ENCODE measurements around the gene SATB1. TPM values are rescaled to one million over a fixed set of nuclear protein-coding genes. Genes with fewer than 3 reads are reported as not detected.
A peak's percentile ranks its signal among the peaks of the same experiment; 100 is the strongest.

The SATB1 gene
- total RNA-seq, 1 donor from 2014 or later, result 28.2 TPM

DNA sequence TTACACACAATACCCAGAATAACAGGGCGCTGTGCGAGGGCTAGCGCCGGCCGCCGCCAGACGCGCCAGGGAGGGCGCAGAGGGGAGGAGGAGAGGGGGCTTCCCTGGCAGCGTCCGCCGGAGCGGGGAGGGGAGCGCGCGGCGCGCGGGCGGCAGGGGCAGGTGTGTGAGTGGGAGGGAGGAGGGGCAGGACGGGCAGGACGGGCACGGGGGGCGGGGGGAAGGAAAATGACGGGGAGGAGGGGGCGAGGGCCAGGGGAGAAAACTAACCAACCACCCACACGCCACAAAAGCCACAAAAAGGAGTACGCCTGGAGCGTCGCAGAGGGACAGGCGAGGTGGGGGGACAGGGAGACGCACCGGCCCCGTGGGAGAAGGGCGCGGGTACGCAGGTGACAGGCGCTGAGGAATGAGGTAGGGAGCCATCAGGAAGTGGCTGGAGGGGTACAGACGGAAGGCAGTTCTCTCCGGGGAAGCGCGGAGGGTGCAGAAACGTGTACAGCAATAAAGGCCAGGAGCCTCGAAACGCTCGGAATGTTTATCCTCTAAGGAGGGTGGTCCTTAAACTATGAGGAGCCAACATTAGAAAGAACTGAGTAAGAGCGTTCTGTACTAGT, 610 bp upstream of the SATB1 start:
- H3K9me3 Mint-ChIP-seq (ENCODE audit: unreplicated experiment), result no peaks in the 10 kb centered on the region
- peaks cover 18% of the 10 kb centered on the region for H3K4me1 Mint-ChIP-seq (ENCODE audit: unreplicated experiment)
- peaks cover 4% of the 10 kb centered on the region for H3K36me3 Mint-ChIP-seq (ENCODE audit: low read depth, unreplicated experiment)
- peaks cover 12% of the 10 kb centered on the region for H3K27me3 Mint-ChIP-seq (ENCODE audit: unreplicated experiment)
- H3K4me3 Mint-ChIP-seq (ENCODE audit: unreplicated experiment), result peak overlapping the region; percentile 99
- DNase-seq (ENCODE audit: low spot score), result peak; percentile 66
- TF ChIP-seq, protein P1, sequence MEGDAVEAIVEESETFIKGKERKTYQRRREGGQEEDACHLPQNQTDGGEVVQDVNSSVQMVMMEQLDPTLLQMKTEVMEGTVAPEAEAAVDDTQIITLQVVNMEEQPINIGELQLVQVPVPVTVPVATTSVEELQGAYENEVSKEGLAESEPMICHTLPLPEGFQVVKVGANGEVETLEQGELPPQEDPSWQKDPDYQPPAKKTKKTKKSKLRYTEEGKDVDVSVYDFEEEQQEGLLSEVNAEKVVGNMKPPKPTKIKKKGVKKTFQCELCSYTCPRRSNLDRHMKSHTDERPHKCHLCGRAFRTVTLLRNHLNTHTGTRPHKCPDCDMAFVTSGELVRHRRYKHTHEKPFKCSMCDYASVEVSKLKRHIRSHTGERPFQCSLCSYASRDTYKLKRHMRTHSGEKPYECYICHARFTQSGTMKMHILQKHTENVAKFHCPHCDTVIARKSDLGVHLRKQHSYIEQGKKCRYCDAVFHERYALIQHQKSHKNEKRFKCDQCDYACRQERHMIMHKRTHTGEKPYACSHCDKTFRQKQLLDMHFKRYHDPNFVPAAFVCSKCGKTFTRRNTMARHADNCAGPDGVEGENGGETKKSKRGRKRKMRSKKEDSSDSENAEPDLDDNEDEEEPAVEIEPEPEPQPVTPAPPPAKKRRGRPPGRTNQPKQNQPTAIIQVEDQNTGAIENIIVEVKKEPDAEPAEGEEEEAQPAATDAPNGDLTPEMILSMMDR (IDR thresholded peaks at IDR 0.05; ENCODE audit: unreplicated experiment), result no peak
- H3K27ac Mint-ChIP-seq (ENCODE audit: unreplicated experiment), result peak overlapping the region; percentile 81

DNA sequence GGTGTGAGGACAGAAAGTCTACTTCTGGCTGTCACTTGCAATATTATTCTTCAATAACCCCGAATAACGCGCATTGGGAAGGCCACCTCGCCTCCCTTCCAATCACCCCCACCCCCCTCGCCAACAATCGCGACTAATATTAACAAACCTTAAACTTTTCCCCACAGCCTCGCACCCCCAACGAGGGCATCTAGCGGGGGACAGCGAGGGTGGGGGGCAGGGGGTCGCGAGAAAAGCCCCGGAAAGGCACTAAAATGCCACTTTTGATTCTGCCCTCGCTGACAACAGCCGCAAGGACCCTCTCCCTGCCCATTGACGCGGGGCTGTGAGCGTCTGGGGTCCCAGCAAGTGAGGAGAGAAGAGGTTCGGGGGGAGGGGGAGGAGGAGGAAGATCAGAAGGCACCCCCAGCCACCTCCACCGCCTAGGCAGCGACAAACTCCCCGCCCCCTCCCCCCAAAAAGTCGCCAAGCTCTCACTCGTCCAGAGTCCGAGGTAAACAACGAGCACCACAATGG, 868 bp downstream of the SATB1 start:
- H3K36me3 Mint-ChIP-seq (ENCODE audit: low read depth, unreplicated experiment), result peaks cover 4% of the 10 kb centered on the region
- no peak for DNase-seq (ENCODE audit: low spot score)

DNA sequence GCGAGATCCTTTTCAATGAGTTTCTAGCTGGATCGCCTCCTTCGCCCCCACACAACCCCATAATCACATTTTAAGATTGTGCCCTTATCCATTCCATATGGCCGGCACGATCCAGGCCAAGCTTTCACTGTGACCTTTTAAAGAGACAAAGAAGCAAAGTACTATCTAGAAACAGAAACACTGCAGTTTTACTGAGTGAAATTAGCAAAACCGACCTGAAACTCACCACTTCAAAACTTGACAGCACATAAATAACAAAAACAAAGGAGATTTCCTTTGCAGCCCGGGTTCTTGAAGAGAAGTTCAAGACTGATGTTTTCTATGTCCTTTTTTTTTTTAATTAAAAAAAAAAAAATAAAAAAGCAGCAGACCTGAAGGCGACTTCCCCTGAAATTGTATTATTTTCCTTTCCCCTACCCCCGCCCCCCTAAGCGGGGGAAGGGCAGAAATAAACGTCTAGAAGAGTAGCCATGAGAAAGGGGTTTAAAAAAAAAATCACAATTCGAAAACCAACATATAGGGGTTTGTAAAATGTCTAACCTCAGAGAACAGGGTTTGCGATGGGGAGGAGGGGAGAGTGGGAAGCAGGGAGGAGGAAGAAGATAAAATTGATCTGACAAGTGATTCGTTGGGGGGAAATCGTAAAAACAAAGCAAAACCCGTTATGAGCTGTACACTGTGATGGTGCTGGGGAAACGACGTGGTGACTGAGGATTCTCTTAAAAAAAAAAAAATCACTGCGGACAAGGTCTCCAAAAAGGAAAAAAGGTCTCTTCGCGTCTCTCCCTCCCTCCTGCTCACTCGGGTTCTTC, 1.5 kb downstream of the SATB1 start:
- TF ChIP-seq, protein P1 (IDR thresholded peaks at IDR 0.05; ENCODE audit: unreplicated experiment), result no peak
- H3K4me1 Mint-ChIP-seq (ENCODE audit: unreplicated experiment), result peaks cover 18% of the 10 kb centered on the region
- H3K27me3 Mint-ChIP-seq (ENCODE audit: unreplicated experiment), result peaks cover 12% of the 10 kb centered on the region
- H3K9me3 Mint-ChIP-seq (ENCODE audit: unreplicated experiment), result no peaks in the 10 kb centered on the region
- H3K36me3 Mint-ChIP-seq (ENCODE audit: low read depth, unreplicated experiment), result peaks cover 4% of the 10 kb centered on the region
- H3K27ac Mint-ChIP-seq (ENCODE audit: unreplicated experiment), result peak overlapping the region; percentile 87
- peak; percentile 36 for DNase-seq (ENCODE audit: low spot score)
- H3K4me3 Mint-ChIP-seq (ENCODE audit: unreplicated experiment), result peak overlapping the region; percentile 96

More for the DNA sequence above, 868 bp downstream of the SATB1 start:
- TF ChIP-seq, protein P1 (IDR thresholded peaks at IDR 0.05; ENCODE audit: unreplicated experiment), result no peak
- H3K27me3 Mint-ChIP-seq (ENCODE audit: unreplicated experiment), result peaks cover 12% of the 10 kb centered on the region
- peak overlapping the region; percentile 96 for H3K4me3 Mint-ChIP-seq (ENCODE audit: unreplicated experiment)
- no peaks in the 10 kb centered on the region for H3K9me3 Mint-ChIP-seq (ENCODE audit: unreplicated experiment)
- peaks cover 18% of the 10 kb centered on the region for H3K4me1 Mint-ChIP-seq (ENCODE audit: unreplicated experiment)
- H3K27ac Mint-ChIP-seq (ENCODE audit: unreplicated experiment), result peak overlapping the region; percentile 88

DNA sequence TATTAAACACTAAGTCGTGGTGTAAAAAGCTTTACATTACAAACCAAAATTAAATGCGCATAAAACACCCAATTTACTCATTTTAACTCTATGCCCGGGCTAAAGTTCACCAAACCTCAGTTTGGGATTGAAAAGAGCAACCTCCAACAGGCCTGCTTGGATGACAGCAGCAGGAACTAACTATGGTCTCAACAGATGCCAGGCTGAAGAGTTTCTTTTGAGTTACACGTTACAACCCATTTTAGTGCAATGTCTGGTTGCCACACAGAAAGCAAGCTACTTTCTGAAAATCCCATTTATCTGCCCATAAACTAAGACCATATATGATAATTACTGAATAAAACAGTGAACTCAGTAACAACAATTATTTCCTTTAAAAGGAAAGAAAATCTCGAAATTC, 2.2 kb downstream of the SATB1 start:
- Mint-ChIP-seq H3K4me1 (ENCODE audit: unreplicated experiment) (peaks cover 18% of the 10 kb centered on the region), H3K4me3 (ENCODE audit: unreplicated experiment) (peak overlapping the region; percentile 96)

More for the DNA sequence above, 2.2 kb downstream of the SATB1 start:
- Mint-ChIP-seq H3K27me3 (ENCODE audit: unreplicated experiment) (peaks cover 12% of the 10 kb centered on the region), H3K36me3 (ENCODE audit: low read depth, unreplicated experiment) (peaks cover 4% of the 10 kb centered on the region), H3K27ac (ENCODE audit: unreplicated experiment) (peak overlapping the region; percentile 87), H3K9me3 (ENCODE audit: unreplicated experiment) (no peaks in the 10 kb centered on the region)
- DNase-seq (ENCODE audit: low spot score), result no peak
- TF ChIP-seq, protein P1 (IDR thresholded peaks at IDR 0.05; ENCODE audit: unreplicated experiment), result no peak
